CD14-positive monocyte (primary cell): ENCODE results near the gene KIF1A. TPM values are rescaled to one million over a fixed set of nuclear protein-coding genes. Genes with fewer than 3 reads are reported as not detected.

Source experiments
- DNase-seq, 3 donors: peaks; one replicate each; pipeline ENCODE4 v3.0.0-alpha.2; 2011 to 2022
- H2AFZ ChIP-seq: 2 replicates; pipeline ENCODE4 v1.6.0; 2012; ENCODE audit warnings: mild to moderate bottlenecking, low read depth, low read length, inconsistent platforms; ENCODE audit not compliant: insufficient read depth, poor library complexity, severe bottlenecking
- H3K27ac ChIP-seq, 2 donors: 1 replicate in 1 of 2; 2 replicates in 1 of 2; pipeline ENCODE4 v1.5.1; 2012 to 2013; ENCODE audit warnings: low read length in 2 of 2, control low read depth in 1 of 2, inconsistent platforms in 1 of 2, low read depth in 1 of 2, mild to moderate bottlenecking in 1 of 2
- H3K27me3 ChIP-seq, 2 donors: one replicate each; pipeline versions ENCODE4 v1.6.0 to v1.6.1; 2011 to 2013; ENCODE audit warnings: low read length in 2 of 2; ENCODE audit not compliant: control insufficient read depth in 2 of 2, insufficient read depth in 2 of 2
- H3K36me3 ChIP-seq, 2 donors: replicated peaks in 1 of 2; 1 replicate in 1 of 2; 2 replicates in 1 of 2; pipeline versions ENCODE4 v1.5.1 to v1.6.1; 2012 to 2013; ENCODE audit warnings: low read length in 2 of 2, control low read depth in 1 of 2, inconsistent platforms in 1 of 2, mild to moderate bottlenecking in 1 of 2; ENCODE audit not compliant: insufficient read depth in 2 of 2, control insufficient read depth in 1 of 2
- H3K4me1 ChIP-seq, 2 donors: 1 replicate in 1 of 2; 2 replicates in 1 of 2; pipeline versions ENCODE4 v1.5.1 to v1.6.1; 2012 to 2013; ENCODE audit warnings: low read length in 2 of 2, control low read depth in 1 of 2, inconsistent platforms in 1 of 2, mild to moderate bottlenecking in 1 of 2, moderate library complexity in 1 of 2; ENCODE audit not compliant: insufficient read depth in 2 of 2, control insufficient read depth in 1 of 2
- H3K4me2 ChIP-seq: replicated peaks from 2 replicates; pipeline ENCODE3; 2012; ENCODE audit warnings: low read length, moderate library complexity, mild to moderate bottlenecking; ENCODE audit not compliant: poor library complexity, severe bottlenecking; ENCODE audit errors: extremely low read depth
- H3K4me3 ChIP-seq, 3 experiments: fragments of 200-600 bp in 1 of 3; sonication (generic) in 1 of 3; replicated peaks in 1 of 3; 1 replicate in 2 of 3; 2 replicates in 1 of 3; pipeline ENCODE4 v1.5.1; 2011 to 2013; ENCODE audit warnings: low read length in 3 of 3, mild to moderate bottlenecking in 3 of 3, control low read depth in 2 of 3, low read depth in 2 of 3, inconsistent platforms in 1 of 3, moderate library complexity in 1 of 3
- H3K79me2 ChIP-seq: 2 replicates; pipeline ENCODE4 v1.6.0; 2012; ENCODE audit warnings: mild to moderate bottlenecking, control low read depth, inconsistent platforms, low read length, moderate library complexity; ENCODE audit not compliant: insufficient read depth
- H3K9ac ChIP-seq: 2 replicates; pipeline ENCODE4 v1.6.0; 2017; ENCODE audit warnings: low read length, mild to moderate bottlenecking; ENCODE audit not compliant: insufficient read depth, poor library complexity, severe bottlenecking
- H3K9me3 ChIP-seq, 2 donors: replicated peaks in 1 of 2; 1 replicate in 1 of 2; 2 replicates in 1 of 2; pipeline versions ENCODE4 v1.5.1 to v1.6.1; 2012 to 2013; ENCODE audit warnings: low read length in 2 of 2, control low read depth in 1 of 2; ENCODE audit not compliant: control insufficient read depth in 1 of 2, insufficient read depth in 1 of 2
- H4K20me1 ChIP-seq: 2 replicates; pipeline ENCODE4 v1.6.0; 2012; ENCODE audit warnings: mild to moderate bottlenecking, low read length, control low read depth, moderate library complexity; ENCODE audit not compliant: insufficient read depth
- H3K27ac Mint-ChIP-seq, 7 donors: one replicate each; pipeline ENCODE4 v1.8.0; 2020; ENCODE audit warnings: mild to moderate bottlenecking in 7 of 7, mixed read lengths in 7 of 7, moderate library complexity in 6 of 7, inconsistent platforms in 2 of 7
- H3K27me3 Mint-ChIP-seq, 3 donors: one replicate each; pipeline ENCODE4 v1.8.0; 2021 to 2022; ENCODE audit warnings: low read depth in 3 of 3, mild to moderate bottlenecking in 3 of 3, mixed read lengths in 3 of 3, moderate library complexity in 3 of 3, inconsistent platforms in 1 of 3
- H3K36me3 Mint-ChIP-seq, 2 donors: one replicate each; pipeline ENCODE4 v1.8.0; 2020; ENCODE audit warnings: mixed read lengths in 2 of 2, inconsistent platforms in 1 of 2, mild to moderate bottlenecking in 1 of 2
- H3K4me1 Mint-ChIP-seq: one replicate; pipeline ENCODE4 v1.8.0; 2020; ENCODE audit warnings: mild to moderate bottlenecking, mixed read lengths
- H3K4me3 Mint-ChIP-seq, 2 donors: one replicate each; pipeline ENCODE4 v1.8.0; 2020; ENCODE audit warnings: mild to moderate bottlenecking in 2 of 2, mixed read lengths in 2 of 2, moderate library complexity in 1 of 2
- H3K9me3 Mint-ChIP-seq, 7 donors: one replicate each; pipeline ENCODE4 v1.8.0; 2020 to 2022; ENCODE audit warnings: mixed read lengths in 7 of 7, mild to moderate bottlenecking in 6 of 7, moderate library complexity in 6 of 7, inconsistent platforms in 2 of 7
- WGBS: methylation state at CpG from one replicate; pipeline ENCODE4 v1.1.5; 2013; ENCODE audit warnings: missing lambda C conversion rate; ENCODE audit not compliant: insufficient coverage; 5-methylcytosine and 5-hydroxymethylcytosine counted together
- intact Hi-C, 2 donors: fragments of 100-400 bp; cut with micrococcal nuclease; formaldehyde crosslinking; loops; one replicate each; pipeline versions ENCODE4 v1.15.0 to v1.15.1; 2023
- polyA plus RNA-seq, 3 donors: library from polyadenylated mRNA; depleted of rRNA in 1 of 3; unstranded in 2 of 3; stranded (reverse) in 1 of 3; fragments of 300-500 nt in 2 of 3; fragments of >200 nt in 1 of 3; fragmentation: Illumina TruSeq in 2 of 3; gene quantifications; 1 replicate in 2 of 3; 2 replicates in 1 of 3; pipeline ENCODE4 v1.2.3, GENCODE V29; 2012 to 2021
- small RNA-seq: library from RNA; depleted of rRNA; stranded (forward); fragments of <200 nt; gene quantifications from one replicate; pipeline ENCODE3, GENCODE V24; 2012; ENCODE audit warnings: low read depth; ENCODE audit not compliant: insufficient read length
- TF ChIP-seq, protein P1 (sequence below): fragments of 200-600 bp; IDR thresholded peaks from one replicate; pipeline ENCODE4 v1.8.0; 2022; ENCODE audit warnings: antibody characterized with exemption, mild to moderate bottlenecking

KIF1A gene
- polyA plus RNA-seq, 3 donors = not detected

DNA sequence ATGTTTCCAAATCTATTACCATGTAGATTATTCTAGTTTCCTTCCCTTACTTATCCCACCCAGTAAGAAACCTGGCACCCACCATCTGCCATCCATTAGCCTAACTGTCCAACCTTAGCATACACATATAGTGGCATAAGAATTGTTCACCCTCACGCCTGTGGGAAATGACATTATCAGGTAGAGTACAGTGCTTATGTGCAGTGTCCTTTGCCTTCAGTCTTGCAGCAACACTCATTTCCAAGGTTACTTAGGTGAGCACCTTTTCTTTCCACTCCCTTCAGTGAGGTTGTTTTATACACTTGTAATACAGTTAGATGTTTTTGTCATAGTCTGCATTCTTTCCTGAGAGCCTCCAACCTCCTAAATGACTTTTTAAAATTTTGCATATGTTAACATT is 155.4 kb downstream of the KIF1A start:
- Histone ChIP-seq H3K4me1 (no peaks in the 10 kb centered on the region), H3K4me2 (no peak overlapping the region), H3K36me3 (no peaks in the 10 kb centered on the region), H3K9me3 (peaks cover 2 to 6% of the 10 kb centered on the region in 2 donors), H3K9ac (no peak overlapping the region), H3K27me3 (peaks cover 34 to 43% of the 10 kb centered on the region in 2 donors), H2AFZ (no peak overlapping the region), H3K79me2 (no peaks in the 10 kb centered on the region), H3K4me3 (no peak overlapping the region), H4K20me1 (no peaks in the 10 kb centered on the region), H3K27ac (no peak overlapping the region)
- no peak for DNase-seq
- Mint-ChIP-seq H3K4me1 (no peaks in the 10 kb centered on the region), H3K9me3 (peaks cover 0 to 20% (median 9%) of the 10 kb centered on the region in 7 donors), H3K4me3 (no peak overlapping the region), H3K36me3 (no peaks in the 10 kb centered on the region), H3K27me3 (peaks cover 34 to 60% (median 40%) of the 10 kb centered on the region in 3 donors), H3K27ac (no peak overlapping the region)
- TF ChIP-seq, protein P1, sequence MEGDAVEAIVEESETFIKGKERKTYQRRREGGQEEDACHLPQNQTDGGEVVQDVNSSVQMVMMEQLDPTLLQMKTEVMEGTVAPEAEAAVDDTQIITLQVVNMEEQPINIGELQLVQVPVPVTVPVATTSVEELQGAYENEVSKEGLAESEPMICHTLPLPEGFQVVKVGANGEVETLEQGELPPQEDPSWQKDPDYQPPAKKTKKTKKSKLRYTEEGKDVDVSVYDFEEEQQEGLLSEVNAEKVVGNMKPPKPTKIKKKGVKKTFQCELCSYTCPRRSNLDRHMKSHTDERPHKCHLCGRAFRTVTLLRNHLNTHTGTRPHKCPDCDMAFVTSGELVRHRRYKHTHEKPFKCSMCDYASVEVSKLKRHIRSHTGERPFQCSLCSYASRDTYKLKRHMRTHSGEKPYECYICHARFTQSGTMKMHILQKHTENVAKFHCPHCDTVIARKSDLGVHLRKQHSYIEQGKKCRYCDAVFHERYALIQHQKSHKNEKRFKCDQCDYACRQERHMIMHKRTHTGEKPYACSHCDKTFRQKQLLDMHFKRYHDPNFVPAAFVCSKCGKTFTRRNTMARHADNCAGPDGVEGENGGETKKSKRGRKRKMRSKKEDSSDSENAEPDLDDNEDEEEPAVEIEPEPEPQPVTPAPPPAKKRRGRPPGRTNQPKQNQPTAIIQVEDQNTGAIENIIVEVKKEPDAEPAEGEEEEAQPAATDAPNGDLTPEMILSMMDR = no peak
- intact Hi-C loops = loop anchor here in 1 of 2 donors (10.0 kb wide), 1 partner anchor 60 kb away; no protein-coding TSS in a partner anchor
- WGBS = no CpG with 5 or more reads among the region's 1 CpG

Small RNA genes within 50 kb of the gene (small RNA-seq; reads per million reads assigned to genes)
- not detected for gene AC011298.3

Other genes starting within 250 kb of the KIF1A start
- gene CAPN10, start 233.5 kb downstream of the KIF1A start, polyA plus RNA-seq = 10 to 100 TPM in 1 of 3 donors, 1 to 10 TPM in 2; 7.3 to 57.0 (median 7.4) TPM
- 10 to 100 TPM; 30.6 to 37.8 (median 36.3) TPM for gene GPR35, start 194.7 kb downstream of the KIF1A start, polyA plus RNA-seq
- not detected for gene AQP12B, start 137.3 kb downstream of the KIF1A start, polyA plus RNA-seq
- not detected for gene AQP12A, start 128.4 kb downstream of the KIF1A start, polyA plus RNA-seq
- not detected for gene AGXT, start 48.6 kb upstream of the KIF1A start, polyA plus RNA-seq
- gene MAB21L4, start 75.9 kb upstream of the KIF1A start, polyA plus RNA-seq = not detected
- gene CROCC2, start 86.1 kb upstream of the KIF1A start, polyA plus RNA-seq = under 1 TPM in 1 of 3 donors, not detected in 2; 0.15 TPM
- 1 to 10 TPM in 1 of 3 donors, under 1 TPM in 2; 0.02 to 3.4 (median 0.12) TPM for gene SNED1, start 178.4 kb upstream of the KIF1A start, polyA plus RNA-seq